Heart left ventricle (tissue), 13 donors: ENCODE data around the gene PJVK.

Experiments used
- CTCF ChIP-seq, 12 donors: fragments of 200-600 bp; sonication (generic) in 4 of 12; IDR thresholded peaks; one replicate each; pipeline versions ENCODE4 v1.5.0 to v1.8.0; 2018 to 2022; ENCODE audit warnings: antibody characterized with exemption in 12 of 12, mild to moderate bottlenecking in 5 of 12
- POLR2A ChIP-seq, 2 donors: fragments of 450-650 bp; IDR thresholded peaks; one replicate each; pipeline ENCODE4 v1.6.1; 2017; ENCODE audit warnings: antibody characterized with exemption in 2 of 2, mild to moderate bottlenecking in 2 of 2, moderate library complexity in 2 of 2
- donor health status: ischemic (EF 13 %, LVEDD 7.1; RV severe dilation, severe dysfunction).
- donor health status: DM: no; HTN: yes; CAD: no.
- donor health status: DM: no; HTN: no; CAD: no.
- donor health status: ischemic (EF 25% LVEDD 6.9; RV normal size, moderate dysfunction).
- donor health status: ischemic (EF 25% LVEDD 5.7; RV mildly dilated, moderate dysfunction).
- donor health status: ischemic (EF 35%, LVEDD 5.7; RV mildly dilated, moderate dysfunction).
- donor health status: nonischemic (EF 11% LVEDD 7.7; RV severe dilation, severe dysfunction).
- donor health status: DM: yes; HTN: yes; CAD: no.
- donor health status: PGD.
- donor health status: ischemic (EF 29% LVEDD 5.4; RV normal size, mild dysfunction).
- donor health status: nonischemic (EF 23%, LVEDD 6.1; RV moderate dilation, normal function).

- TF ChIP-seq CTCF (IDR thresholded peaks at IDR 0.05) (no peak), POLR2A (IDR thresholded peaks at IDR 0.05) (no peak)
Measured at GRCh38 chr2:178506949-178507348, 55.8 kb downstream of the PJVK start.
